HG03196 (cell line): ENCODE measurements around the gene PCDHGB5.
"Not testable (repeated sequence)": the region's sequence is repeated elsewhere in the genome, so short reads cannot be mapped to it uniquely, and the experiment has no call there.

Experiments
- ATAC-seq: cut with Tn5 transposase; IDR thresholded peaks from one replicate; pipeline ENCODE4 v1.9.1; 2021; ENCODE audit not compliant: unreplicated experiment

The PCDHGB5 gene

DNA sequence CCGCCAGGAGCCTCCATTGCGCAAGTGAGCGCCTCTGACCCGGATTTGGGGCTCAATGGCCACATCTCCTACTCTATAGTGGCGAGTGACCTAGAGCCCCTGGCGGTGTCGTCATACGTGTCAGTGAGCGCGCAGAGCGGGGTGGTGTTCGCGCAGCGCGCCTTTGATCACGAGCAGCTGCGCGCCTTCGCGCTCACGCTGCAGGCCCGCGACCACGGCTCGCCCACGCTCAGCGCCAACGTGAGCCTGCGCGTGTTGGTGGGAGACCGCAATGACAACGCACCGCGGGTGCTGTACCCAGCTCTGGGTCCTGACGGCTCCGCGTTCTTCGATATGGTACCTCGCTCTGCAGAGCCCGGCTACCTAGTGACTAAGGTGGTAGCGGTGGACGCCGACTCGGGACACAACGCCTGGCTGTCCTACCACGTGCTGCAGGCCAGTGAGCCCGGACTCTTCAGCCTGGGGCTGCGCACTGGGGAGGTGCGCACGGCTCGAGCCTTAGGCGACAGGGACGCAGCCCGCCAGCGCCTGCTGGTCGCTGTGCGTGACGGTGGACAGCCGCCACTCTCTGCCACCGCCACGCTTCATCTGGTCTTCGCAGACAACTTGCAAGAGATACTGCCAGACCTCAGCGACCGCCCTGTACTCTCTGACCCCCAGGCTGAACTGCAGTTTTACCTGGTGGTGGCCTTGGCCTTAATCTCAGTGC lies 12.0 kb downstream of the PCDHGB5 start:
- no peak for ATAC-seq

DNA sequence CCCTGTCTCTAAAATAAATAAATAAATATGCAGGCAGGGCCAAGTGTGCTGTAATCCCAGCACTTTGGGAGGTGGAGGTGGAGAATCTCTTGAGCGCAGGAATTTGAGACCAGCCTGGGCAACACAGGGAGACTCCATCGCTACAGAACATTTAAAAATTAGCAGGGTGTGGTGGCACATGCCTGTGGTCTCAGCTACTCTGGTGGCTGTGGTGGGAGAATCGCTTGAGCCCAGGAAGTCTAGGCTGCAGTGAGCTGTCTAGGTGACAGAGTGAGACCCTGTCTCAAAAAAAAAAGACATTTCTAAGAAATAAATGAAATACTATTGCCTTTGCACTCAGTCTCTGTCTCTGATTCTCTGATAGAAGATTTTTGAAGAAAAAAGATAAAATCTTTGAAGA lies 13.8 kb downstream of the PCDHGB5 start:
- ATAC-seq: no peak

DNA sequence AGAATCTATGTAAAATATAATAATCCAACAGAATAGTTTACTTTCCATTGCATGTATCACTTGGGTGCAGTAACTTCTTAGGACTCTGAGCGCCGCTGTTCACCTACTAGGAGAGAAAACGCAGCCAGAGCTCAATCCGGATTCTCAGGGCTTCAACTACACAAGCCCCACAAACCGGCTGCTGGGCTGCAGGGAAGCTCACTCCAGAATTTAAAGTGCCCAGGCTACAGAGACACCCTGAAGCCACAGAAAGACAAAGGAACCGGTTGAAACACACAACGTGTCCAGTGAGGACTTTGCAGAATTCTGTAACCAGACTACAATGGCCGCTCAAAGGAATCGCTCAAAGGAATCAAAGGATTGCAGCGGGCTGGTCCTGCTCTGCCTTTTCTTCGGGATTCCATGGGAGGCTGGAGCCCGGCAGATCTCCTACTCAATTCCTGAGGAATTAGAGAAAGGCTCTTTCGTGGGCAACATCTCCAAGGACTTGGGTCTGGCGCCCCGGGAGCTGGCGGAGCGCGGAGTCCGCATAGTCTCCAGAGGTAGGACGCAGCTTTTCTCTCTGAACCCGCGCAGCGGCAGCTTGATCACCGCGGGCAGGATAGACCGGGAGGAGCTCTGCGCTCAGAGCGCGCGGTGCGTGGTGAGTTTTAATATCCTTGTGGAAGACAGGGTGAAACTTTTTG lies 15.2 kb downstream of the PCDHGB5 start, which contains the start of gene PCDHGA10:
Gene PCDHGA10, plus strand, starts transcription at position 134 of the 686 bp plus-strand sequence. Its CDS starts 189 bp downstream, at position 323.
- ATAC-seq: peak; percentile 63

DNA sequence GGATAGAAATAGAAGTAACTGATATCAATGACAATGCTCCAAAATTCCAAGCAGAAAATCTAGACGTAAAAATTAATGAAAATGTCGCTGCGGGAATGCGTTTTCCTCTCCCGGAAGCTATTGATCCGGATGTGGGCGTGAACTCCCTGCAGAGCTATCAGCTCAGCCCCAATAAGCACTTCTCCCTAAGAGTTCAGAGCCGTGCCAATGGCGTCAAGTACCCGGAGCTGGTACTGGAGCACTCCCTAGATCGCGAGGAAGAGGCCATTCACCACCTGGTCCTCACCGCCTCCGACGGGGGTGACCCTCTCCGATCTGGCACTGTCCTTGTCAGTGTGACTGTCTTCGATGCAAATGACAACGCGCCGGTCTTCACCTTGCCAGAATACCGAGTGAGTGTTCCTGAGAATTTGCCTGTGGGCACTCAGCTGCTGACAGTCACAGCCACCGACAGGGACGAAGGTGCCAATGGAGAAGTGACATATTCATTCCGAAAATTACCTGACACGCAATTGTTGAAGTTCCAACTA lies 15.9 kb downstream of the PCDHGB5 start:
- ATAC-seq: no peak

DNA sequence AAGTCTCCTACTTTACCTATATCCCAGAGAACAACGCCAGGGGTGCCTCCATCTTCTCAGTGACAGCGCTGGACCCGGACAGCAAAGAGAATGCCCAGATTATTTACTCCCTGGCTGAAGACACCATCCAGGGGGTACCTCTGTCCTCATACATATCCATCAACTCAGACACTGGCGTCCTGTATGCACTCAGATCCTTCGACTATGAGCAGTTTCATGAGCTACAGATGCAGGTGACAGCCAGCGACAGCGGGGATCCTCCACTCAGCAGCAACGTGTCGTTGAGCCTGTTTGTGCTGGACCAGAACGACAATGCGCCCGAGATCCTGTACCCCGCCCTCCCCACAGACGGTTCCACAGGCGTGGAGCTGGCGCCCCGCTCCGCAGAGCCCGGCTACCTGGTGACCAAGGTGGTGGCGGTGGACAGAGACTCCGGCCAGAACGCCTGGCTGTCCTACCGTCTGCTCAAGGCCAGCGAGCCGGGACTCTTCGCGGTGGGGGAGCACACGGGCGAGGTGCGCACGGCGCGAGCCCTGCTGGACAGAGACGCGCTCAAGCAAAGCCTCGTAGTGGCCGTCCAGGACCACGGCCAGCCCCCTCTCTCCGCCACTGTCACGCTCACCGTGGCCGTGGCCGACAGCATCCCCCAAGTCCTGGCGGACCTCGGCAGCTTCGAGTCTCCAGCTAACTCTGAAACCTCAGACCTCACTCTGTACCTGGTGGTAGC lies 17.0 kb downstream of the PCDHGB5 start:
- ATAC-seq: not testable (repeated sequence)

DNA sequence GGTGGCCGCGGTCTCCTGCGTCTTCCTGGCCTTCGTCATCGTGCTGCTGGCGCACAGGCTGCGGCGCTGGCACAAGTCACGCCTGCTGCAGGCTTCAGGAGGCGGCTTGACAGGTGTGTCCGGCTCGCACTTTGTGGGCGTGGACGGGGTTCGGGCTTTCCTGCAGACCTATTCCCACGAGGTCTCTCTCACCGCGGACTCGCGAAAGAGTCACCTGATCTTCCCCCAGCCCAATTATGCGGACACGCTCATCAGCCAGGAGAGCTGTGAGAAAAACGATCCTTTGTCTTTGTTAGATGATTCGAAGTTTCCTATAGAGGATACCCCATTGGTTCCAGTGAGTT lies 17.5 kb downstream of the PCDHGB5 start:
- not testable (repeated sequence) for ATAC-seq

DNA sequence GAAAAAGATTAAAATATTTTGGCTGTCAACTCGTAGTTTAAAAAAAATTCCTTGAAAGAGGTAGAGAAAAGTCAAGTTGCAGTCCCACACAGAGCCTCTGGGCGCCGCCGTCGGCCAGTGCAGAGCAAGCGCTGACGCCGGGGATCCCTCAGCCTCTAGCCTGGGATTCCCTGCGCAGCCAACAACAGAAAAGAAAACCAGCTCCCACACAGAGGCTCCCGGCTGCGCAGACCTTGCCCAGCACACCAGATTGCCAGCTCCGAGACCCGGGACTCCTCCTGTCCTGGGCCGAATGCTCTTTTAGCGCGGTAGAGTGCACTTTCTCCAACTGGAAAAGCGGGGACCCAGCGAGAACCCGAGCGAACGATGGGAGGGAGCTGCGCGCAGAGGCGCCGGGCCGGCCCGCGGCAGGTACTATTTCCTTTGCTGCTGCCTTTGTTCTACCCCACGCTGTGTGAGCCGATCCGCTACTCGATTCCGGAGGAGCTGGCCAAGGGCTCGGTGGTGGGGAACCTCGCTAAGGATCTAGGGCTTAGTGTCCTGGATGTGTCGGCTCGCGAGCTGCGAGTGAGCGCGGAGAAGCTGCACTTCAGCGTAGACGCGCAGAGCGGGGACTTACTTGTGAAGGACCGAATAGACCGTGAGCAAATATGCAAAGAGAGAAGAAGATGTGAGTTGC lies 19.9 kb downstream of the PCDHGB5 start, which contains the start of gene PCDHGB7:
Gene PCDHGB7, plus strand, starts transcription at position 184 of the 679 bp plus-strand sequence. Its CDS starts 183 bp downstream, at position 367.
- ATAC-seq: peak; percentile 77

DNA sequence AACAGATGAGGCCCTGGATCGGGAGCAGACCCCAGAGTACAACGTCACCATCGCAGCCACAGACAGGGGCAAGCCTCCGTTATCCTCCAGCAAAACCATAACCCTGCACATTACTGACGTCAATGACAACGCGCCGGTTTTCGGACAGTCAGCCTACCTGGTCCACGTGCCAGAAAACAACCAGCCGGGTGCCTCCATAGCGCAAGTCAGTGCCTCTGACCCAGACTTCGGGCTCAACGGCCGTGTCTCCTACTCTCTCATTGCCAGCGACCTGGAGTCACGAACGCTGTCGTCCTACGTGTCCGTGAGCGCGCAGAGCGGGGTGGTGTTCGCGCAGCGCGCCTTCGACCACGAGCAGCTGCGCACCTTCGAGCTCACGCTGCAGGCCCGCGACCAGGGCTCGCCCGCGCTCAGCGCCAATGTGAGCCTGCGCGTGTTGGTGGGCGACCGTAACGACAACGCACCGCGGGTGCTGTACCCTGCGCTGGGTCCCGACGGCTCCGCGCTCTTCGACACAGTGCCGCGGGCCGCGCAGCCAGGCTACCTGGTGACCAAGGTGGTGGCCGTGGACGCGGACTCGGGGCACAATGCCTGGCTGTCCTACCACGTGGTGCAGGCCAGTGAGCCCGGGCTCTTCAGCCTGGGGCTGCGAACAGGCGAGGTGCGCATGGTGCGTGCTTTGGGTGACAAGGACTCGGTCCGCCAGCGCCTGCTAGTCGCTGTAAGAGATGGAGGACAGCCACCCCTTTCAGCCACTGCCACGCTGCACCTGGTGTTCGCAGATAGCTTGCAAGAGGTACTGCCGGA lies 21.5 kb downstream of the PCDHGB5 start:
- no peak for ATAC-seq

DNA sequence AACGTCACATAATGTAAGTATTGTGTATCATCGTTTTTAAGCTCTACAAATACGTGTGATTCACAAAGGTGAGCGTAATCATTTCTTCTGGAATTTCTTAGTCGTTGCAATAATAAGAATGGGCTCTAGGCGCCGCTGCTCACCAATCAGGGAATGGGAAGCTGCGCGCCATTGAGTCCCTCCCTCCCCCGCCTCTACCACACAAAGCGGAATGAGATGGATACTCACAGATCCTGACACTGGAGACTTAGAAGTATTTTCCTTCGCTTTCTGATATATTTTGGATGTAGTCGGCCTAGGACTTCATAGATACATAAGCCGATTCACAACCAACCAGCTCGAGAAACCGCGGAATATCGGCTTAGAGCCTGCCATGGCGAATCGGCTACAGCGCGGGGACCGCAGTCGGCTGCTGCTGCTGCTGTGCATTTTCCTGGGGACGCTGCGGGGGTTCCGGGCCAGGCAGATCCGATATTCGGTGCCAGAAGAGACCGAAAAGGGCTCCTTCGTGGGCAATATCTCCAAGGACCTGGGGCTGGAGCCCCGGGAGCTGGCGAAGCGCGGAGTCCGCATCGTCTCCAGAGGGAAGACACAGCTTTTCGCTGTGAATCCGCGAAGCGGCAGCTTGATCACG lies 23.2 kb downstream of the PCDHGB5 start, which contains the start of gene PCDHGA11:
Gene PCDHGA11, plus strand, starts transcription at position 197 of the 634 bp plus-strand sequence. Its CDS starts 177 bp downstream, at position 374.
- ATAC-seq: no peak

DNA sequence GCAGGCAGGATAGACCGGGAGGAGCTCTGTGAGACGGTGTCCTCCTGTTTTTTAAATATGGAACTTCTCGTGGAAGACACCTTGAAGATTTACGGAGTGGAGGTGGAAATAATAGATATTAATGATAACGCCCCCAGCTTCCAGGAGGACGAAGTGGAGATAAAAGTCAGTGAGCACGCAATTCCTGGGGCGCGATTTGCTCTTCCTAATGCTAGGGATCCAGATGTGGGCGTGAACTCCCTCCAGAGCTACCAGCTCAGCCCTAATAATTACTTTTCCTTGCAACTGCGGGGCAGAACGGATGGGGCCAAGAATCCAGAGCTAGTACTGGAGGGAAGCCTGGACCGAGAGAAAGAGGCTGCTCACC lies 23.7 kb downstream of the PCDHGB5 start:
- ATAC-seq: no peak

DNA sequence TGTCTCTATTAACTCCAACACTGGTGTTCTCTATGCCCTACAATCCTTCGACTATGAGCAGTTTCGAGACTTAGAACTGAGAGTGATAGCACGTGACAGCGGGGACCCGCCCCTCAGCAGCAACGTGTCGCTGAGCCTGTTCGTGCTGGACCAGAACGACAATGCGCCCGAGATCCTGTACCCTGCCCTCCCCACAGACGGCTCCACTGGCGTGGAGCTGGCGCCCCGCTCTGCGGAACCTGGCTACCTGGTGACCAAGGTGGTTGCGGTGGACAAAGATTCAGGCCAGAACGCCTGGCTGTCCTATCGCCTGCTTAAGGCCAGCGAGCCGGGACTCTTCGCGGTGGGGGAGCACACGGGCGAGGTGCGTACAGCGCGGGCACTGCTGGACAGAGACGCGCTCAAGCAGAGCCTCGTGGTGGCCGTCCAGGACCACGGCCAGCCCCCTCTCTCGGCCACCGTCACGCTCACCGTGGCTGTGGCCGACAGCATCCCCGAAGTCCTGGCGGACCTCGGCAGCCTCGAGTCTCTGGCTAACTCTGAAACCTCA lies 25.1 kb downstream of the PCDHGB5 start:
- ATAC-seq: no peak

DNA sequence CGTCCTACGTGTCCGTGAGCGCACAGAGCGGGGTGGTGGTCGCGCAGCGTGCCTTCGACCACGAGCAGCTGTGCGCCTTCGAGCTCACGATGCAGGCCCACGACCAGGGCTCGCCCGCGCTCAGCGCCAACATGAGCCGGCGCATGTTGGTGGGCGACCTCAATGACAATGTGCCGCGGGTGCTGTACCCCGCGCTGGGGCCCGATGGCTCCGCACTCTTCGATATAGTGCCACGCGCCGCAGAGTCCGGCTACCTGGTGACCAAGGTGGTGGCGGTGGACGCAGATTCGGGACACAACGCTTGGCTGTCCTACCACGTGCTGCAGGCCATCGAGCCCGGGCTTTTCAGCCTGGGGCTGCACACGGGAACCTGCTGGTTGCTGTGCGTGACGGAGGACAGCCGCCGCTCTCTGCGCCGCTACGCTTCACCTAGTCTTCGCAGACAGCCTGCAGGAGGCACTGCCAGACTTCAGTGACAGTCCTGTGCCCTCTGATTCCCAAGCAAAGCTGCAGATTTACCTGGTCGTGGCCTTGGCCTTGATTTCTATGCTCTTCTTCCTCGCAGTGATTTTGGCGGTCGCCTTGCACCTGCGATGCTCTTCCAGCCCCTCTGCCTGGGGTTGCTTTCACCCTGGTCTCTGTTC lies 30.2 kb downstream of the PCDHGB5 start:
- no peak for ATAC-seq

DNA sequence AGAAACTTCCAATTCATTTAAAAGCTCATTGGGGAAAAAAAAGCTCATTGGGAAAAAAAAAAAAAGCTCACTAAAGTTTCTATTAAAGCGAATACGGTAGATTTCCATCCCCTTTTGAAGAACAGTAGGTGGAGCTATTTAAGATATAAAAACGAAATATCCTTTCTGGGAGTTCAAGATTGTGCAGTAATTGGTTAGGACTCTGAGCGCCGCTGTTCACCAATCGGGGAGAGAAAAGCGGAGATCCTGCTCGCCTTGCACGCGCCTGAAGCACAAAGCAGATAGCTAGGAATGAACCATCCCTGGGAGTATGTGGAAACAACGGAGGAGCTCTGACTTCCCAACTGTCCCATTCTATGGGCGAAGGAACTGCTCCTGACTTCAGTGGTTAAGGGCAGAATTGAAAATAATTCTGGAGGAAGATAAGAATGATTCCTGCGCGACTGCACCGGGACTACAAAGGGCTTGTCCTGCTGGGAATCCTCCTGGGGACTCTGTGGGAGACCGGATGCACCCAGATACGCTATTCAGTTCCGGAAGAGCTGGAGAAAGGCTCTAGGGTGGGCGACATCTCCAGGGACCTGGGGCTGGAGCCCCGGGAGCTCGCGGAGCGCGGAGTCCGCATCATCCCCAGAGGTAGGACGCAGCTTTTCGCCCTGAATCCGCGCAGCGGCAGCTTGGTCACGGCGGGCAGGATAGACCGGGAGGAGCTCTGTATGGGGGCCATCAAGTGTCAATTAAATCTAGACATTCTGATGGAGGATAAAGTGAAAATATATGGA lies 32.8 kb downstream of the PCDHGB5 start, which contains the start of gene PCDHGA12:
Gene PCDHGA12, plus strand, starts transcription at position 176 of the 782 bp plus-strand sequence. Its CDS starts 253 bp downstream, at position 429.
- no peak for ATAC-seq

DNA sequence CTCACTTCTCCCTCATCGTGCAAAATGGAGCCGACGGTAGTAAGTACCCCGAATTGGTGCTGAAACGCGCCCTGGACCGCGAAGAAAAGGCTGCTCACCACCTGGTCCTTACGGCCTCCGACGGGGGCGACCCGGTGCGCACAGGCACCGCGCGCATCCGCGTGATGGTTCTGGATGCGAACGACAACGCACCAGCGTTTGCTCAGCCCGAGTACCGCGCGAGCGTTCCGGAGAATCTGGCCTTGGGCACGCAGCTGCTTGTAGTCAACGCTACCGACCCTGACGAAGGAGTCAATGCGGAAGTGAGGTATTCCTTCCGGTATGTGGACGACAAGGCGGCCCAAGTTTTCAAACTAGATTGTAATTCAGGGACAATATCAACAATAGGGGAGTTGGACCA lies 33.5 kb downstream of the PCDHGB5 start:
- no peak for ATAC-seq

DNA sequence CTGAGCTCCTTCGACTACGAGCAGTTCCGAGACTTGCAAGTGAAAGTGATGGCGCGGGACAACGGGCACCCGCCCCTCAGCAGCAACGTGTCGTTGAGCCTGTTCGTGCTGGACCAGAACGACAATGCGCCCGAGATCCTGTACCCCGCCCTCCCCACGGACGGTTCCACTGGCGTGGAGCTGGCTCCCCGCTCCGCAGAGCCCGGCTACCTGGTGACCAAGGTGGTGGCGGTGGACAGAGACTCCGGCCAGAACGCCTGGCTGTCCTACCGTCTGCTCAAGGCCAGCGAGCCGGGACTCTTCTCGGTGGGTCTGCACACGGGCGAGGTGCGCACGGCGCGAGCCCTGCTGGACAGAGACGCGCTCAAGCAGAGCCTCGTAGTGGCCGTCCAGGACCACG lies 34.6 kb downstream of the PCDHGB5 start:
- not testable (repeated sequence) for ATAC-seq

DNA sequence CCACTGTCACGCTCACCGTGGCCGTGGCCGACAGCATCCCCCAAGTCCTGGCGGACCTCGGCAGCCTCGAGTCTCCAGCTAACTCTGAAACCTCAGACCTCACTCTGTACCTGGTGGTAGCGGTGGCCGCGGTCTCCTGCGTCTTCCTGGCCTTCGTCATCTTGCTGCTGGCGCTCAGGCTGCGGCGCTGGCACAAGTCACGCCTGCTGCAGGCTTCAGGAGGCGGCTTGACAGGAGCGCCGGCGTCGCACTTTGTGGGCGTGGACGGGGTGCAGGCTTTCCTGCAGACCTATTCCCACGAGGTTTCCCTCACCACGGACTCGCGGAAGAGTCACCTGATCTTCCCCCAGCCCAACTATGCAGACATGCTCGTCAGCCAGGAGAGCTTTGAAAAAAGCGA lies 35.0 kb downstream of the PCDHGB5 start:
- ATAC-seq: not testable (repeated sequence)

DNA sequence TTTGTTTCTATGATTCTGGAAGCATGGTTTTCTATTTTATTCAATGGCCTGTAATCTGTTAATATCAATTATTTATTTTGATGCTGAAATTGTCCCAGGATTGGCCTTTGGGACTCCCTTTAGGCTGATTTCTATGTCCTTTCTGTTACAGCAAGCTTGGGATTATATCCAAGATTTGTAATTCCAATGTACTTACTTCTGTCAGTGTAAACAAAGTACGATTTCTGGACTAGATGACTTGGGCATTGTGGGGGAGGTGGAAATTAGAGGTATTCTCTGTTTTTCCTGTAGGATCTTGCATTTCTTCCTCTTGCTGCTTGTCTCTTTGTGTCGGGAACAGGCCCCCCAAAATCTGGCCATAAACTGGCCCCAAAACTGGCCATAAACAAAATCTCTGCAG lies 36.3 kb downstream of the PCDHGB5 start:
- ATAC-seq: no peak

DNA sequence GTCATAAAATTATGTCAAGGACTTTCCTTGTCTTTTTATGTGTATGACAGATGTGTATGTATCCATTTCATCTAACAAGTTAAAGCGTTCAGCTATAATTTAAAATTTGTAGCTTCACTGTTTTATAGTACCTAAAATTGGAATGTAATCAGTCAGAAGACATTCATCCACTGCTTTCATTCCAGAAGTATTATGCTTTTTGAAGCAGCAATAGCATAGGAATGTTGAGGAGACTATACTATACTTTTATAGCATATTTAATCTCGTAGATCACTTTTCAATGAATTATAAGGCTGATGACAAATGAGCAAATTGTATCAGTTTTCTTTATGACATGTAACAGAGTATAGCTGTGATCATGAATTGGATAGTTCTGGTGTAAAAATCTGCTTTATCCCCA lies 39.5 kb downstream of the PCDHGB5 start:
- ATAC-seq: no peak
